GM19240 (cell line): ENCODE results near the gene TMPRSS13.

Experiments
- DNase-seq: peaks from one replicate; pipeline ENCODE4 v3.0.0; 2011; ENCODE audit warnings: low spot score; ENCODE audit not compliant: insufficient read length

TMPRSS13 gene

GRCh38 chr11:117914398-117914761, 14.8 kb downstream of the TMPRSS13 start:
- DNase-seq = no peak

DNA sequence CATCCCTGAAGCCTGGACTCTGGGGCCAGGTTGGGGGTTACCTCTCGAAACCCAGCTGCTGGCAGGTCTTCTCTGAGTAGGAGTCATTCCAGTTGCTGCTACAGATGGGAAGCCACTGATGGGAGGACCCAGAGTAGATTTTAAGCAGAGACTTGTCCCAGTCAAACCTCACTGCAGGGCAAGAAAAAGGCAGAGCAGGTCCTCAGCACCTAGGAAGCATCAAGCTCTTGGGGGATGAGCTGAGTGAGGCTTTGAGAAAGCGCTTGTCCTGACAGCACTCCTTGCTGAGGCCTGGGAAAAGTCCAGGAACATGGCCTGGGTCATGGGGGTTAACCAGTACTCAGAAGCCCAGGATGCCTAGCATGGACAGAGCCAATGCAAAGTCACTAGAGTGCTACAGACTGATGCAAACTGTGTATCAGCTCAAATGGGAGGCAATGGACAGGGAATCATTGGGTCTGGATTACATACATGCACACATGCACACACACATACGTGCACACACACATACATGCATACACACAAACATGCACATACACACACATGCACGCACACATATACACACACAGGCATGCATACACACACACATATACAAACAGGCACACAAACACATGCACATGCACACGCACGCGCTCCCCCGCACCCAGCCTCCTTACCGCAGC, 15.3 kb downstream of the TMPRSS13 start:
- DNase-seq = no peak

DNA sequence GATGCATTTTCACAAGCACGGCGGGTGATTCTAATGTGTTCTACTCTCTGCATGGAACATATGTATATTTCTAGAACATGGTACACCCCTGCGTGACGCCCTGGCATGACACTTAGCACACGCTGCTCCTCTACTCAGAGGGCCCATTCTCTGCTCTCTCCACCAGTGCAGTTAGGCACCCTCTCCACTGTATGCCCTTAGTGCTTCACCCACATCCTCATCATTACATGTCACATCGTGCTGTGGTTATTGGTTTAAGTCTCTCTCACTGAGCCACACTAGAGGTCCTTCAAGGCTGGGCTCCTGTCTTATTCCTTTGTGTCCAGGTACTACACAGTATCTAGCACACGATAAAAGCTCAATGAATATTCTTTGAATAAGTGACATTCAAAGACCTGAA, 16.7 kb downstream of the TMPRSS13 start:
- DNase-seq = no peak

GRCh38 chr11:117911694-117912093, 17.5 kb downstream of the TMPRSS13 start:
- DNase-seq = no peak

DNA sequence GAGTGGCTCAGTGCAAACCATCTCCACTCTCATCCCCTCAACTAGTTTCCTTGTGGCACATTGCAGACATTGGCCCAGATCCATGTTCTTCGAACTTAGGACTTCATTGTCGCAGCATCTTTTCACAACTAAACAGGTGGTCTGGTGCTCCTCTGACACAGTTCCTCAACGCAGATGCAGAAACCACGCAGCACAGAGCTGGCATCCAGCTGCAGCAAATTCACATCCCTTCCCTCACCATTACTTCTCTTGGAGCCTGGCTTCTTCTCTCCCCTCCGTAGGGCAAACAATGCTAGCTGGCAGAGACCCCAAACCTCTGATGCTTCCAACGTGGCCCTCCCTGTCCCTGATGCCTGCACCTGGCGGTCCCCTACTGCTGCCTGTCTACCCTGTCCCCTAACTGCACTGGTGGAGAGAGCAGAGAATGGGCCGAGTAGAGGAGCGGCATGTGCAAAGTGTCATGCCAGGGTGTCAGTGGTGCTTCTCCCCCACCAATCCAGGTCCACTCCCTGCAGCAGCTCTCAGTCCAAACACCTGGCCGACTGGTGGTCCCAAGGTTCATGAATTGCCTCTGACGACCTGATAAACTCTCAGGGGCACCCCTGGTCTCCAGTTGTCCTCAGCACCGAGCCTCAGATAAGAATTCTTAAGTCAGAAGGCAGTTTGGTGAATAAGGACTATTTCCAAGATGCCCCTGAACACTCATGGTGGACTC, 18.1 kb downstream of the TMPRSS13 start:
- no peak for DNase-seq

DNA sequence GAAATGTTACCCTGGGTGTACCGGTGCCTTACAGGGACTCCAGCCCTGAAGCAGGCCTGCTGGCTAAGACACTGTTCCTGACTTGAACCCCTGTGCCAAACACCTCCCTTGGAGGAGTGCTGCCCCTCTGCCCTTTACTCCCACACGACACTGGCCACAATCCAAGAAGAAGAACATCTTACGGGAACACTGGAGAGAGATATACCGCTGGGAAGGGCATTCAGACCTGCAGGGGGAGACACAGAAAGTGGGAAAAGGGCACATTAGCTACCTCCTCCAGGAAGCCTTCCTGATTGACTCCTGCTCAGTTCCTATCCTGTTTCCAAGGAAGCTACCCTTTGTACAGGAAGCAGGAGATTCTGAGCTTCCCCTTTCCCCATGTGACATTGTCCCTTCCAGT, 18.7 kb downstream of the TMPRSS13 start:
- no peak for DNase-seq

- DNase-seq = no peak
Measured at GRCh38 chr11:117909611-117910382, 19.4 kb downstream of the TMPRSS13 start.

DNA sequence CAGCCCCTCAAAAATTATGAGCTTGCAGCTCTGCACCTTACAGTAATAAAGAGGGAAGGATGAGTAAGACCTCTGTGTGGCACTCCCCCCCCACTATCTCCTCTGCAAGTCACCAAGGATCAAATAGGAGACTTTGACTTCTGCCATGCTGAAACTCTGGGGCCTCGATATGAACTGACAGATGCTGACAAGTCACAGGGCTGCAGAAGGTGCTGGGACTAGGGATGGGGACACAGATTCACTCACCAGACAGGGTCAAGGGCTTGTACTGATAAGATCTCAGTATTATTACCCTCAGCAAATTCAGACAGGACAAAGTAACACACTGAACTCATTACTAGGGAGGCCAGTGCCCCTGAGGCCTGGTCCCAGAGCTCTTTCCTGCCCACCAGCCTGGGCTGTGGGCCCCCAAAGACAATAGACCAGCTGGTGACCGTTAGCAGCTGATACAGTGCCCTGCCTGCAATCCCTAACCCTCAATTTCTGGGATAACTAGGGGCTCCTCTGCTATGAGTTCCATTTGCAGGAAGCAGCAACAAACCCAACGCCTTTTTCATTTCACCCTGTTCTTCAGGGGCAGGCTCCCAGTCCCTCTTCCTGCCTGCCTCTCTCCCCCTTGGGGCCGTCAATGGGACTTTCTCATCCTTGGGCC, 20.1 kb downstream of the TMPRSS13 start:
- no peak for DNase-seq

- DNase-seq = no peak
Measured at GRCh38 chr11:117908109-117908895, 20.9 kb downstream of the TMPRSS13 start.

- no peak for DNase-seq
Measured at GRCh38 chr11:117907276-117908108, 21.7 kb downstream of the TMPRSS13 start.

DNA sequence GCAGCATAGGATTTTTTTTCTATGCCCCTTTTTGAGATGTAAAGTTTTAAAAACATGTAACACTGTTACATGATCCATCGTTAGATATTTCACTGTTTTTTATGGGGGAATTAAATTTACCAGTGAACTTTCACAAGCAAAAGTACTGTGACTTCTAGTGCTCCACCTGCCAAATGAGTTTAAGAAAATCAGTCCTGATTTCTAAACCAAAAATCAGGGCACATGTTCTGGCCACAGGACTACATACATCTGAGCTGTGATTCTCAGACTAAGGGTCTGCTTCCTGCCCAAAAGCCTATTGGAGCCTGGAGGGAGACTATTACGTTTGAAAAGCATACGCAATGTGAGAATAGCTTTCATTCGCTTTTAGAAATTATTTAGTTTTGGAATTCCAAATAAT, 22.5 kb downstream of the TMPRSS13 start:
- no peak for DNase-seq

DNA sequence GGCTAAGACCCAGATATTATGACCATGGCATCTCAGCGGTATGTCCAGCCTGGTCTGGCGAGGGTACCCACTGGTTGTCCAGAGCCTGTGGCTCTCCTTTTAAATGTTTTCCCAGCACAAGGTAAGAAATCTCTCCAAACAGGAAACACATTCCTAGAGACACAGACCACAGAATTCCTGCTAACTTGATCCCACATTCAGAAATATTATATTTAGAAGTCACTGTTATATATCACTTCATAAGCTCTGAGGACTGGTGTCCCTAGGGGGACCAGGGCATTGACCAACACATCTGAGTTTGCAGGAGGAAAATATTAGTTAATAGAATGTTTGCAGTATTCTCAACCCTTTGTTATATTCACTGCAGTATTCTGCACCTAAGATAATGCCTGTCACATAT, 23.1 kb downstream of the TMPRSS13 start:
- DNase-seq = no peak

GRCh38 chr11:117905524-117905923, 23.7 kb downstream of the TMPRSS13 start:
- DNase-seq = no peak

- DNase-seq = no peak
Measured at GRCh38 chr11:117903505-117904382, 25.5 kb downstream of the TMPRSS13 start.

- DNase-seq = no peak
Measured at GRCh38 chr11:117902001-117902845, 27.0 kb downstream of the TMPRSS13 start.

DNA sequence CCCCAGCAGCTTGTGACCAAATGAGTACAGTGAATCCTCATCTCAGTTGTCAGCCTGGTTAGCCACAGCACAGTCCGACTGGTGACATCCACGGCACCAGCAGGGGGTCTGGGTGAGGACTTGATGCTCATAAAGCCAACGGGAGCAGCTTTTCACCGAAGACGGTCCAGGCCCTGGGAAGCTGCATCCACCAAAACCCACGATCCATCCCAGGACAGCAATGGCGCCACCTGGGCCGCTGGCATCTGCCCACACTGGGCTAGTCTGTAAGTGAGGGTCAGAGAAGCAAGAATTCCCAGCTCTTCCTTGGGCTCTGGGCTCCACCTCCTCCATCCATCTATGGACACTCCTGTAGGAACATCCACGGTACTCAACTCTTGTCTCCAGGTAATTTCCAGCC, 27.6 kb downstream of the TMPRSS13 start:
- DNase-seq = no peak

DNA sequence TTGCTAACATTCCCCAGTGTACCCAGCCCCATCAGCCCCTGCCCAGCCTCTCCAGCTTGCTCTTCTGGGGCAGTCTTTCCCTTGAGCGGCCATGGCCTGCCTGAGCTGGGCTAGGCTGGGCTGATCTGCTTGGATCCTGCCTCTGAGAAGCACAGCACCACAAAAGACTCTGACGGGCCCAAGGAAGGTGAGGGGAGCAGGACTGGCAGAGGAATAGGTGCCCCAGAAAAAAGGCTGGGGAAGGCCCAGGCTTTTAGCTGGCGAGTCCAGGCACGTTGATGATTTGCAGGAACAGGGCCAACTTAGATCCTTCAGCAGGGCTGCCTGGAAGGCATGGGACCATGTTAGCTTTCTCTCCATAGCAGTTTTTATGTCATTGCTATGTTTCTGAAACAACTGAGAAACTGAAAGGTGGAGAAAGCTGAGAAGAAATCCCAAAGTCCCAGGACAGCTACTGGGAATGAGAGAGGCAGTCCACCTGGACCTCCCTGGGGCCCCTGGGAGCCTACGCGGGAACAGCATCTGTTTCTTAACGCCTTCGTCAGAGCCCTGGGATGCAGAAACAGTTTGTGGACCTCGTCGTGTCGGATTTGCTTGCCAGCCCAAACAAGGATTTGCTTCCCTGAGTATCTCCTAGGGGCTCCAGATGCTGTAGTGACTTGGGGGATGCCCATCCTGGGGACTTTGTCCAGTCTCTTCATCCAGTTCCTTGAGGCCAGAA, 28.3 kb downstream of the TMPRSS13 start:
- no peak for DNase-seq
